IPS DF 6.9 (cell line): ENCODE measurements around the gene STN1.
A peak's percentile ranks its signal among the peaks of the same experiment; 100 is the strongest.

Experiments
- DNase-seq: peaks from one replicate; pipeline ENCODE4 v3.0.0-alpha.2; 2013; ENCODE audit warnings: low read depth, low spot score
- H3K27ac ChIP-seq: one replicate; pipeline ENCODE4 v1.5.1; 2013; ENCODE audit warnings: low read length, control low read depth
- H3K27me3 ChIP-seq: 2 replicates; pipeline ENCODE4 v1.6.1; 2013; ENCODE audit warnings: mild to moderate bottlenecking, low read length; ENCODE audit not compliant: control insufficient read depth, insufficient read depth
- H3K36me3 ChIP-seq: 2 replicates; pipeline ENCODE4 v1.6.1; 2013; ENCODE audit warnings: low read length; ENCODE audit not compliant: control insufficient read depth, insufficient read depth
- H3K4me1 ChIP-seq: 2 replicates; pipeline ENCODE4 v1.6.1; 2013; ENCODE audit warnings: low read length; ENCODE audit not compliant: control insufficient read depth, insufficient read depth
- H3K4me3 ChIP-seq: 2 replicates; pipeline ENCODE4 v1.5.1; 2013; ENCODE audit warnings: mild to moderate bottlenecking, low read length
- H3K9me3 ChIP-seq: 2 replicates; pipeline ENCODE4 v1.6.1; 2013; ENCODE audit warnings: low read length, inconsistent platforms; ENCODE audit not compliant: control insufficient read depth, insufficient read depth
- WGBS: extraction: QIAGEN DNeasy Blood & Tissue Kit; methylation state at CpG from one replicate; pipeline ENCODE4 v1.1.7; 2013; ENCODE audit warnings: mixed read lengths, missing lambda C conversion rate; ENCODE audit not compliant: insufficient read length, insufficient coverage; 5-methylcytosine and 5-hydroxymethylcytosine counted together

Gene STN1

GRCh38 chr10:103854686-103855391 is 63.1 kb downstream of the STN1 start:
- H3K4me3 ChIP-seq = peak overlapping the region; percentile 69; the same call in 1 of the 2 replicates
- H3K9me3 ChIP-seq = no peaks in the 10 kb centered on the region
- DNase-seq = no peak
- no CpG with 5 or more reads among the region's 53 CpGs for WGBS
- no peak overlapping the region for H3K27ac ChIP-seq
- peaks cover 16% of the 10 kb centered on the region for H3K27me3 ChIP-seq
- H3K36me3 ChIP-seq = no peaks in the 10 kb centered on the region; the same call in 1 of the 2 replicates
- H3K4me1 ChIP-seq = 0 out of 2 replicates have a peak, but pooled peaks cover 2% of the 10 kb centered on the region

- no CpG with 5 or more reads among the region's 13 CpGs for WGBS
- DNase-seq = no peak
- Histone ChIP-seq H3K4me1 (0 out of 2 replicates have a peak, but pooled peaks cover 2% of the 10 kb centered on the region), H3K36me3 (no peaks in the 10 kb centered on the region; the same call in 1 of the 2 replicates), H3K4me3 (peak overlapping the region; percentile 69; the same call in 1 of the 2 replicates), H3K27ac (no peak overlapping the region), H3K9me3 (no peaks in the 10 kb centered on the region), H3K27me3 (peaks cover 16% of the 10 kb centered on the region)
These were observed 63.7 kb downstream of the STN1 start for GRCh38 chr10:103854265-103854685.

- Histone ChIP-seq H3K27ac (no peak overlapping the region), H3K36me3 (no peaks in the 10 kb centered on the region; the same call in 1 of the 2 replicates), H3K27me3 (peaks cover 16% of the 10 kb centered on the region), H3K9me3 (no peaks in the 10 kb centered on the region), H3K4me1 (0 out of 2 replicates have a peak, but pooled peaks cover 2% of the 10 kb centered on the region), H3K4me3 (no peak overlapping the region)
- no peak for DNase-seq
- WGBS = no CpG with 5 or more reads among the region's 9 CpGs
These were observed 64.3 kb downstream of the STN1 start for GRCh38 chr10:103853428-103854264.

- DNase-seq = no peak
- peaks cover 16% of the 10 kb centered on the region for H3K27me3 ChIP-seq
- H3K36me3 ChIP-seq = no peaks in the 10 kb centered on the region; the same call in 1 of the 2 replicates
- H3K4me3 ChIP-seq = no peak overlapping the region
- no peak overlapping the region for H3K27ac ChIP-seq
- no peaks in the 10 kb centered on the region for H3K9me3 ChIP-seq
- H3K4me1 ChIP-seq = 0 out of 2 replicates have a peak, but pooled peaks cover 2% of the 10 kb centered on the region
- no CpG with 5 or more reads among the region's 7 CpGs for WGBS
These were observed 65.1 kb downstream of the STN1 start for GRCh38 chr10:103852856-103853255.

GRCh38 chr10:103852189-103852711 is 65.7 kb downstream of the STN1 start:
- H3K4me3 ChIP-seq = no peak overlapping the region
- H3K9me3 ChIP-seq = no peaks in the 10 kb centered on the region
- DNase-seq = no peak

GRCh38 chr10:103851261-103851660 is 66.7 kb downstream of the STN1 start:
- Histone ChIP-seq H3K27ac (no peak overlapping the region), H3K9me3 (no peaks in the 10 kb centered on the region), H3K27me3 (peaks cover 11% of the 10 kb centered on the region; the same call in 1 of the 2 replicates), H3K36me3 (no peaks in the 10 kb centered on the region; the same call in 1 of the 2 replicates), H3K4me3 (no peak overlapping the region), H3K4me1 (0 out of 2 replicates have a peak, but pooled peaks cover 1% of the 10 kb centered on the region)
- no peak for DNase-seq
- WGBS = no CpG with 5 or more reads among the region's 4 CpGs

More at GRCh38 chr10:103852189-103852711, 65.7 kb downstream of the STN1 start:
- no CpG with 5 or more reads among the region's 11 CpGs for WGBS
- Histone ChIP-seq H3K27me3 (peaks cover 16% of the 10 kb centered on the region), H3K27ac (no peak overlapping the region), H3K4me1 (0 out of 2 replicates have a peak, but pooled peaks cover 2% of the 10 kb centered on the region), H3K36me3 (no peaks in the 10 kb centered on the region; the same call in 1 of the 2 replicates)

- no peak for DNase-seq
- Histone ChIP-seq H3K4me1 (peaks cover 1% of the 10 kb centered on the region; the same call in 1 of the 2 replicates), H3K27me3 (peaks cover 8% of the 10 kb centered on the region; the same call in 1 of the 2 replicates), H3K4me3 (no peak overlapping the region), H3K36me3 (no peaks in the 10 kb centered on the region; the same call in 1 of the 2 replicates), H3K9me3 (no peaks in the 10 kb centered on the region), H3K27ac (no peak overlapping the region)
- no CpG with 5 or more reads among the region's 3 CpGs for WGBS
These were observed 67.5 kb downstream of the STN1 start for GRCh38 chr10:103850572-103850895.

- no CpG with 5 or more reads among the region's 8 CpGs for WGBS
- peaks cover 8% of the 10 kb centered on the region; the same call in 1 of the 2 replicates for H3K27me3 ChIP-seq
- H3K27ac ChIP-seq = no peak overlapping the region
- H3K36me3 ChIP-seq = no peaks in the 10 kb centered on the region
- no peaks in the 10 kb centered on the region for H3K9me3 ChIP-seq
- no peak for DNase-seq
- peaks cover 1% of the 10 kb centered on the region; the same call in 1 of the 2 replicates for H3K4me1 ChIP-seq
- H3K4me3 ChIP-seq = no peak overlapping the region
These were observed 68.0 kb downstream of the STN1 start for GRCh38 chr10:103849880-103850571.

- no peak for DNase-seq
- no CpG with 5 or more reads among the region's 10 CpGs for WGBS
- Histone ChIP-seq H3K36me3 (no peaks in the 10 kb centered on the region), H3K27ac (no peak overlapping the region), H3K9me3 (no peaks in the 10 kb centered on the region), H3K27me3 (peaks cover 7% of the 10 kb centered on the region; the same call in 1 of the 2 replicates), H3K4me1 (peaks cover 1% of the 10 kb centered on the region; the same call in 1 of the 2 replicates), H3K4me3 (no peak overlapping the region)
These were observed 68.6 kb downstream of the STN1 start for GRCh38 chr10:103849212-103849877.
